HG03097 (cell line): ENCODE measurements around the gene RPL26.
"Not testable (repeated sequence)": the region's sequence is repeated elsewhere in the genome, so short reads cannot be mapped to it uniquely, and the experiment has no call there.

Source experiments
- ATAC-seq: cut with Tn5 transposase; IDR thresholded peaks from one replicate; pipeline ENCODE4 v1.9.1; 2021; ENCODE audit not compliant: unreplicated experiment, low FRiP score

RPL26 gene

GRCh38 chr17:8369944-8370343 lies 13.0 kb downstream of the RPL26 start:
- no peak for ATAC-seq

GRCh38 chr17:8368193-8368592 lies 14.8 kb downstream of the RPL26 start:
- ATAC-seq, result no peak

- ATAC-seq, result no peak
These were observed 16.8 kb downstream of the RPL26 start for GRCh38 chr17:8366231-8366630.

GRCh38 chr17:8365143-8365542 lies 17.9 kb downstream of the RPL26 start:
- ATAC-seq, result no peak

- ATAC-seq, result no peak
These were observed 20.2 kb downstream of the RPL26 start for GRCh38 chr17:8362651-8363332.

GRCh38 chr17:8360751-8361150 lies 22.2 kb downstream of the RPL26 start:
- no peak for ATAC-seq

GRCh38 chr17:8360260-8360659 lies 22.7 kb downstream of the RPL26 start:
- ATAC-seq, result no peak

- ATAC-seq, result no peak
These were observed 23.2 kb downstream of the RPL26 start for GRCh38 chr17:8359769-8360168.

GRCh38 chr17:8357910-8358309 lies 25.1 kb downstream of the RPL26 start:
- ATAC-seq, result no peak

GRCh38 chr17:8354236-8354635 lies 28.8 kb downstream of the RPL26 start:
- no peak for ATAC-seq

- no peak for ATAC-seq
These were observed 29.3 kb downstream of the RPL26 start for GRCh38 chr17:8353736-8354135.

- ATAC-seq, result no peak
These were observed 32.7 kb downstream of the RPL26 start for GRCh38 chr17:8350339-8350738.

- ATAC-seq, result not testable (repeated sequence)
These were observed 36.0 kb downstream of the RPL26 start for GRCh38 chr17:8347001-8347400.

GRCh38 chr17:8345951-8346665 lies 36.9 kb downstream of the RPL26 start:
- ATAC-seq, result no peak

- ATAC-seq, result no peak
These were observed 37.8 kb downstream of the RPL26 start for GRCh38 chr17:8345052-8345690.

GRCh38 chr17:8341456-8341855 lies 41.5 kb downstream of the RPL26 start:
- no peak for ATAC-seq

- ATAC-seq, result no peak
These were observed 43.5 kb downstream of the RPL26 start, which contains the start of gene ODF4 for GRCh38 chr17:8339540-8339939. TSS of gene ODF4 (plus strand) at chr17:8339840. CDS start at chr17:8340052, 212 bp downstream.

GRCh38 chr17:8338753-8339140 lies 44.2 kb downstream of the RPL26 start:
- ATAC-seq, result no peak

- no peak for ATAC-seq
These were observed 44.9 kb downstream of the RPL26 start for GRCh38 chr17:8337802-8338752.

GRCh38 chr17:8333281-8333680 lies 49.7 kb downstream of the RPL26 start:
- ATAC-seq, result no peak

- ATAC-seq, result no peak
These were observed 50.3 kb downstream of the RPL26 start for GRCh38 chr17:8332688-8333087.
